A549 (cell line): ENCODE measurements around the gene UPK3B.
"Not testable (repeated sequence)": the region's sequence is repeated elsewhere in the genome, so short reads cannot be mapped to it uniquely, and the experiment has no call there.

Experiments
- CHD2 ChIP-seq: fragments of 150-350 bp; IDR thresholded peaks from 2 replicates; pipeline ENCODE4 v1.6.1; 2014; ENCODE audit warnings: low read length; ENCODE audit not compliant: partially characterized antibody
- CTCF ChIP-seq: fragments of >200 bp; sonication (Bioruptor Twin); formaldehyde crosslinking; IDR thresholded peaks from 3 replicates; pipeline ENCODE4 v1.5.1; 2016
- EP300 ChIP-seq, 2 experiments: fragments of >200 bp; sonication (Bioruptor Twin); formaldehyde crosslinking; IDR thresholded peaks; 2 replicates in 1 of 2; 3 replicates in 1 of 2; pipeline ENCODE4 v1.6.1; 2016 to 2017
- FOXS1 ChIP-seq: fragments of 250-450 bp; sonication (Bioruptor Pico); IDR thresholded peaks from 2 replicates; pipeline ENCODE4 v1.5.0; 2020; ENCODE audit warnings: mild to moderate bottlenecking, moderate library complexity
- JUNB ChIP-seq: fragments of >200 bp; sonication (Bioruptor Twin); formaldehyde crosslinking; IDR thresholded peaks from 2 replicates; pipeline ENCODE4 v1.6.1; 2016
- MYC ChIP-seq: IDR thresholded peaks from 2 replicates; pipeline ENCODE4 v1.6.1; 2012; ENCODE audit warnings: mild to moderate bottlenecking, inconsistent platforms, low read length, improper control_type of control experiment, borderline replicate concordance
- PHF8 ChIP-seq: fragments of 200-600 bp; sonication (generic); IDR thresholded peaks from 2 replicates; pipeline ENCODE4 v1.6.1; 2016; ENCODE audit warnings: low read depth, mild to moderate bottlenecking, antibody characterized with exemption, moderate library complexity, borderline replicate concordance
- POLR2A ChIP-seq: IDR thresholded peaks from 2 replicates; pipeline ENCODE4 v1.6.1; 2012; ENCODE audit warnings: mild to moderate bottlenecking, low read length
- RNF2 ChIP-seq: fragments of 200-600 bp; sonication (generic); IDR thresholded peaks from 2 replicates; pipeline ENCODE4 v1.6.1; 2016; ENCODE audit warnings: low read depth, mild to moderate bottlenecking, antibody characterized with exemption, moderate library complexity, borderline replicate concordance
- TP53 ChIP-seq: fragments of 250-450 bp; sonication (Bioruptor Pico); IDR thresholded peaks from 2 replicates; pipeline ENCODE4 v1.5.0; 2021; ENCODE audit warnings: mild to moderate bottlenecking, moderate library complexity
- USF2 ChIP-seq: fragments of 450-650 bp; IDR thresholded peaks from 2 replicates; pipeline ENCODE4 v1.6.1; 2014; ENCODE audit warnings: antibody characterized with exemption
- ZFP36 ChIP-seq: fragments of 450-650 bp; IDR thresholded peaks from 2 replicates; pipeline ENCODE4 v1.6.1; 2014; ENCODE audit warnings: borderline replicate concordance; ENCODE audit not compliant: partially characterized antibody

- not testable (repeated sequence) for TF ChIP-seq FOXS1; CTCF; RNF2; ZFP36; CHD2; TP53 (CRISPR knock-in tag); MYC; PHF8; JUNB; USF2; POLR2A; EP300 (IDR thresholded peaks at IDR 0.05)
Observed at GRCh38 chr7:76498583-76499200, 11.7 kb upstream of the UPK3B start.
